CD4-positive, alpha-beta T cell treated with Interferon gamma for 1 hour (primary cell): Measurements from ENCODE around the gene KIFBP.
"Not testable (repeated sequence)": the region's sequence is repeated elsewhere in the genome, so short reads cannot be mapped to it uniquely, and the experiment has no call there.

Experiments
- DNase-seq: peaks from one replicate; pipeline ENCODE4 v3.0.0-alpha.2; 2020

Gene KIFBP, protein sequence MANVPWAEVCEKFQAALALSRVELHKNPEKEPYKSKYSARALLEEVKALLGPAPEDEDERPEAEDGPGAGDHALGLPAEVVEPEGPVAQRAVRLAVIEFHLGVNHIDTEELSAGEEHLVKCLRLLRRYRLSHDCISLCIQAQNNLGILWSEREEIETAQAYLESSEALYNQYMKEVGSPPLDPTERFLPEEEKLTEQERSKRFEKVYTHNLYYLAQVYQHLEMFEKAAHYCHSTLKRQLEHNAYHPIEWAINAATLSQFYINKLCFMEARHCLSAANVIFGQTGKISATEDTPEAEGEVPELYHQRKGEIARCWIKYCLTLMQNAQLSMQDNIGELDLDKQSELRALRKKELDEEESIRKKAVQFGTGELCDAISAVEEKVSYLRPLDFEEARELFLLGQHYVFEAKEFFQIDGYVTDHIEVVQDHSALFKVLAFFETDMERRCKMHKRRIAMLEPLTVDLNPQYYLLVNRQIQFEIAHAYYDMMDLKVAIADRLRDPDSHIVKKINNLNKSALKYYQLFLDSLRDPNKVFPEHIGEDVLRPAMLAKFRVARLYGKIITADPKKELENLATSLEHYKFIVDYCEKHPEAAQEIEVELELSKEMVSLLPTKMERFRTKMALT

GRCh38 chr10:68988530-68989316 is at the start of gene KIFBP:
KIFBP (plus strand) TSS chr10:68988803; CDS start chr10:68988833, 30 bp downstream.
- peak; percentile 85 for DNase-seq

GRCh38 chr10:68938884-68939283 is 49.7 kb upstream of the KIFBP start:
- DNase-seq: no peak

DNA sequence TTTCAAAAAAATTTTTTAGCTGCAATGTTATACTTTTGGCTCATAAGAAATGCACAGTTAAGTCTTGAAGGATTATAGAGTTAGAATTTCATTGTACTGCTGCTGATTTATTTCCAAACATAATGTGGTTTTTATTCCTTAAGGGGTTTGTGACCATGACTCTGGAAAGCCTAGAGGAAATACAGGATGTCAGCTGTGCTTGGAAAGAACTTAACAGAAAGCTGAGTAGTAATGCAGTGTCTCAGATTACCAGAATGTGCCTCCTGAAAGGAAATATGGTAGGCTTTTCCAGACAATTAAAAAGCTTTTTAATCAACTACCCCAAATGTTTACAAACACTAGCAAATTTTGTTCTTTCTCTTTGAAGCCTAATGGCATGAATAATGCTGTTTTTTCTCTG is 47.7 kb upstream of the KIFBP start:
- DNase-seq: not testable (repeated sequence)

GRCh38 chr10:68950598-68950997 is 38.0 kb upstream of the KIFBP start:
- no peak for DNase-seq

DNA sequence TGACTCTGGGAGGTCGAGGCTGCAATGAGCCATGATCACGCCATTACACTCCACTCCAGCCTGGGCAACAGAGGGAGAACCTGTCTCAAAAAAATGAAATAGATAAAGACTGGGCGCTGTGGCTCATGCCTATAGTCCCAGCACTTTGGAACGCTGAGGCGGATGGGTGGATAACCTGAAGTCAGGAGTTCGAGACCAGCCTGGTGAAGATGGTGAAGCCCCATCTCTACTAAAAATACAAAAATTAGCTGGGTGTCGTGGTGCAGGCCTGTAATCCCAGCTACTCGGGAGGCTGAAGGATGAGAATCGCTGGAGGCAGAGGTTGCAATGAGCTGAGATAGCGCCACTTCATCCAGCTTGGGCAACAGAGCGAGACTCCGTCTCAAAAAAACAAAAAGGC is 33.7 kb upstream of the KIFBP start:
- DNase-seq: no peak

- peak; percentile 6 for DNase-seq
Observed at GRCh38 chr10:68955355-68955831, 33.2 kb upstream of the KIFBP start.

- peak; percentile 90 for DNase-seq
Observed at GRCh38 chr10:68955832-68956532, 32.6 kb upstream of the KIFBP start, which contains the start of gene DDX21. DDX21 (plus strand) TSS chr10:68956170; CDS start chr10:68956226, 56 bp downstream.

- DNase-seq: no peak
Observed at GRCh38 chr10:68957284-68957615, 31.4 kb upstream of the KIFBP start.

DNA sequence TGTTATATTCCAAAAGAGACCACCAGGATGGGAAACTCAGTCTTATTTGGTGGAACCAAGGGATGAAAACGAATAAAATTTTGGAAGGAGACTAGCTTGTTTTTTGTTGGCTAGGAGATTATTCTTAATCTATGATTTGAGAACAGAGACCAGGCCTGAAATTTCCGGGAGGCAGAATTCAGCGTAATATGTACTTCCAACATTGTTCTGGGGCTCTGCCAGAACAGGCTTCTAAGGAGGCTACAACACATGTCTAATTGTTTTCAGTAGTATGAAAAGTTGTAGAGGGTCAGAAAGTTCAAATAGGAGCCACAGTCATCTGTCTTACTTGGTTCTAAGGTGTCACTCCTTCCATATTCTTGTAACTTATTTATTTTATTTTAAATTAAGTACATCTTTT is 30.9 kb upstream of the KIFBP start:
- DNase-seq: no peak

GRCh38 chr10:68959695-68960527 is 28.7 kb upstream of the KIFBP start:
- DNase-seq: no peak

- DNase-seq: no peak
Observed at GRCh38 chr10:68963151-68963550, 25.5 kb upstream of the KIFBP start.

DNA sequence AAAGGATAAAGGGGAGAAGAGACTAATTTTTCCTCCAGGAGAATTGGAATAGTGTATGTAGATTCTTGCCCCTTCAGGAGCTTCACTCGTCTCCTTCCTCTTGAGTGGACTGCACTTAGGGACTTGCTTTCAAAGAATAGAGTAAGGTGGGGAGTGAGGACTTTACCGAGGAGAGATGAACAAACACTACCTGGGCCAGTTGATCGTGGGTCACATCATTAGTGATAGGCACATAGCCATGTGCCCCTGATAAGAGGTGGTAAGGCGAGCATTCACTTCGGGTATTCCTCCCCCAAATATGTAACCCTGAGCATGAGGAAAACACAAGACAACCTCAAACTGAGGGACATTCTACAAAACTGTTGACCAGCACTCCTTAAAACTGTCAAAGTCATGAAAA is 14.6 kb upstream of the KIFBP start:
- no peak for DNase-seq

DNA sequence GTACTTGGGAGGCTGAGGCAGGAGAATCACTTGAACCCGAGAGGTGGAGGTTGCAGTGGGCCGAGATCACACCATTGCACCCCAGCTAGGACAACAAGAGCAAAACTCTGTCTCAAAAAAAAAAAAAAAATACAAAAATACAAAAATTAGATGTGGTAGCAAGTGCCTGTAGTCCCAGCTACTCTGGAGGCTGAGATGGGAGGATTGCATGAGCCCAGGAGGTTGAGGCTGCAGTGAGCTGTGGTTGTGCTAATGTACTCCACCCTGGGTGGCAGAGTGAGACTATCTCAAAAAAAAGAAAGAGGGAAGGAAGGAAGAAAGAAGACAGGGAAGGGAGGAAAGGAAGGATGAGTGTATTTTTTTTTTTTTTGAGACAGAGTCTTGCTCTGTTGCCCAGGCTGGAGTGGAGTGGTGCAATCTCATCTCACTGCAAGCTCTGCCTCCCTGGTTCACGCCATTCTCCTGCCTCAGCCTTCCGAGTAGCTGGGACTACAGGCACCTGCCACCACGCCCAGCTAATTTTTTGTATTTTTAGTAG is 12.6 kb upstream of the KIFBP start:
- DNase-seq: not testable (repeated sequence)

DNA sequence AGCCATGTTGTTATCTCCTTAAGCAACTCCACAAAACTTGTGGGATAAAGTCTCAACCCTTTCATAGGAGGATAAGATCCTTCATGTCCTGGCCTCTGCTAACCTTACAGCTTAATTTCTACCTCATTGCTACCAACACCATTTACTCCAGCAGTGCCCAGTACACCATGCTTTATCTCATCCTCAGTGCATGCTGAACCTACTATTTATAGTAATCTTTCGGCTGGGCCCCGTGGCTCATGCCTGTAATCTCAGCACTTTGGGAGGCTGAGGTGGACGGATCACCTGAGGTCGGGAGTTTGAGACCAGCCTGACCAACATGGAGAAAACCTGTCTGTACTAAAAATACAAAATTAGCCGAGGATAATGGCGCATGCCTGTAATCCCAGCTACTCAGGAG is 8.9 kb upstream of the KIFBP start:
- DNase-seq: not testable (repeated sequence)

- no peak for DNase-seq
Observed at GRCh38 chr10:68981074-68981473, 7.5 kb upstream of the KIFBP start.

- no peak for DNase-seq
Observed at GRCh38 chr10:68982389-68982788, 6.2 kb upstream of the KIFBP start.

DNA sequence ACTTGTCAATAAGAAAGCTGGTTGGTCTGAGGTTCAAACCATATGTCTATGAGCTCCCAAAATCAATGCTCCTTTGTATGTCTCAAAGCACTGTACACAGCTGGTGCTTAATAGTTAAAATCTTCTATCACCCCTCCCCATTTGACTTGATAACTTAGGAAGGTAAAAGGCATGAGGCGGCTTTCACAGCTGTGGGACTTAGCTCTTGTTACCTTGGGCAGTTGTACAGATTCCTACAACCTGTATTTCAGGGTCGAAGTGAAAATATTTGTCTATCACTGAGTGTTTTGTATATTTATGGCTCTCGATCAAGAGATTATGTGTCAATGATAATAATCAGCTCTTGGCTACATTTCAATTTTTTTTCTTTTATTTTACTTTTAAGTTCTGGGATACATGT is 992 bp upstream of the KIFBP start:
- DNase-seq: no peak

GRCh38 chr10:68989317-68989990 is 851 bp downstream of the KIFBP start:
- DNase-seq: no peak

- no peak for DNase-seq
Observed at GRCh38 chr10:68992636-68993440, 4.2 kb downstream of the KIFBP start.

DNA sequence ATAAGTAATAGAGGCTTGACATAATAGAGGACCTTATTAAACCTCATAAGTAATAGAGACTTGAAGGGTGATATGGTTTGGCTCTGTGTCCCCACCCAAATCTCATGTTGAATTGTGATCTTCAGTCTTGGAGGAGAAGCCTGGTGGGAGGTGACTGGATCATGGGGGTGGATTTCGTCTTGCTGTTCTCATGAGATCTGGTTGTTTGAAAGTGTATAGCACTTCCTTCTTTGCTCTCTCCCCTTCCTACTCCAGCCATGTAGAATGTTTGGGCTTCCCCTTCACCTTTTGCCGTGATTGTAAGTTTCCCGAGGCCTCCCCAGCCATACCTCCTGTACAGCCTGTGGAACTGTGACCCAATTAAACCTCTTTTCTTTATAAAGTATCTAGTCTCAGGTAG is 8.6 kb downstream of the KIFBP start:
- no peak for DNase-seq
